ENCODE data around the gene FAM240B.

FAM240B gene

DNA sequence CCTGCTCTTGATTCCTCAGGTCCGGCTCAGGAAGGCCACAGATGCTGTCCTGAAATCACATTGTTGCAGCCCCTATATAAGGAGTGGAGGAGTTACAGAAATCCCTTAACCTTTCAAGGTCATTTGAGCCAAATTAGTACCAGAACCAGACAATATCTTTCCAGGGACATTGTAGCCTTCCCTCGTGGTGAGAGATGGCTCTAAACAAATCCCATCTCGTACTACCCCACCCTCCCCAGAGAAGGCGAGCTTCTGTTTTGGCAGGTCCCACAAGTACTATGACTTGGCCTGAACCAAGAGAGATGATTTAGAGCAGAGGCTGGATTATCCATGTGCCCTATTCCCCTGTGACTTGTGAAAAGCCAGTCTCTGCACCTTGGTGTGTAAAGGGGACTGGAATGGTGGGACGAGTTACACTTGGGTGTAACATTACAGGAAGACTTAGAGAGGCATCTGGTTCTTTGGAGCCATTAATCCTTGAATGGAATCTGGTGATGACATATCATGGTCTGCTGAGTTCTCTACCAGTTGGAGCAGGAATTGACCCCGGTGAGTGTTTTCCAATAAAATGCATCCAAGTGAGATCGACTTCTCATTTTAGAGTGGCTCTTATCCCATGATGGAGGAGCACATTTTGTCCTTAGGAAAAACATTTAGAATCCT, at the start of gene FAM240B:
TSS of gene FAM240B (minus strand) at position 51 of the 663 bp plus-strand sequence. CDS start 16,134 bp downstream, outside the sequence.
- DNase-seq = no peak

DNA sequence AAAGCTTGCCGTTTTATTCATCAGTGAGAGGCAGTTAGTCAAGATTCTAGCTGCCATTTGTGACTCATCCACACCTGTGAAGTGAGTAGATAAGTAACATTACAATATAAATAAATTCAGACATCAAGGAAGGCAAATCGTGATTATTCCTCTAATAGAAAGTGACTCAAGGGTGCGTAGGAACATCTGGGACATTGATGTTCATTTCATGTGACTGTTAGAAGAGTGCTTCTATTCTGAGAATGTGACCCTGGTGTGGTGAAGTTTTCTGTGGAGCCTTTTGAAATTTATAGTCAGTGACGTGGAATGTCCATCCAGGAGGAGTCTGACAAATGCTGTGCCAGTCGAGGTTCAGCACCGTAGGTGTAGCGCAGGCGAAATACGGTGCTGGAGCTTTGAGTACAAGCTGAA, 48.4 kb upstream of the FAM240B start:
- no peak for DNase-seq

DNA sequence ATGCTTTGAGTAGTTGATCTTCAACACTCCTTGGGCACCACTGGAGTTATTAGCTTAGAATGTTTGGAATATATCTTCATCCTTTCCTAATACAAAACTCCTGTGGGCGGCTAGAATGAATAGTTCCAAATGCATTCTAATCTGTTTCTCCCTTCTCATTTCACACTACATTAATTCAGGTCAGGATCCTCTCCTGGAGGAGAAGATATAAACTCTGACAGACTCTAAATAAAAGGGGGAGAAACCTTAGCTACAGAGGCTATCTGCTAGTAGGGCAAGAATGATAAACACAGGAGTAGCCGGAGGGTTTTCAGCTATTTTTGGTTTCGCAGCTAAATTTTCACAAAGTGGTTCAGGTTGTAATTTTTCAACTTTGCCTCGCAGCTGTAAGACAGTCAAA, 45.2 kb upstream of the FAM240B start:
- DNase-seq = no peak

DNA sequence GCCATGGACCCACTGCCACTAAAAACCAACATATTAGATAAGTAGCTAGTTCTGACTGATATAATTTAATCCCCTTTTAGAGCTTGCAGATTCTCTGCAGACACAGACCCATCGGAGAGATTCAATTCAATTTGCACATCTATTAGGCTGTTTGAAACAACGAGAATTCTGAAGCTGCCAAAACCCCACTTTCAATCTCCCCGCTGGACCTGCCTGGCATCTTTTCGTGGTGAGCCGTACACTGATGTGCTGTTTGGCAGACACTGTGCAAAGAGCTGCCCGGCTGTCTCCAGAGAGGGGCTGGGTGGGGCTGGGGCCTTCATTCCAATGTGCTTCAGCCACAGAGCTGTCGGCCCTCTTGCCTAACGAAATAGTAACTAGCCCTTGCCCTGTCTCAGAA, 42.1 kb upstream of the FAM240B start:
- no peak for DNase-seq

DNA sequence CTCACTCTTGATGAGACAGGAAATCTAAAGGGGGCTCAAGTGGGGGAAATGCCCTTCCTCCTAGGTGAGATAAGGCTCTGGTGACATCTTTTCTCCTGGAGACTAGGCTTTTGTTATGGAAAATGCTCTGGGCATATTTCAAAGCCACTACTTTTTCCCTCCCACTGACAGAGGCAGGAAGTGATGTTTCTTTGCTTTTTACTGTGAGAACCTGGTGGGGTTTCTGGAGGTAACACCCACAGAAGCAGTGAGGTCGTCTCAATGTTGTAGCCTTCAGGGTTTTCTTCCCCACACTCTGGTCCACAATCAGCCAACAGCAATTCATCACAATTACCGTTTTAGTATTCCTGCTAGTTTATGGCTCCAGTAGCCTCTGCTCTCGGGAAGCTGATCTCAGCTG, 41.4 kb upstream of the FAM240B start:
- no peak for DNase-seq

DNA sequence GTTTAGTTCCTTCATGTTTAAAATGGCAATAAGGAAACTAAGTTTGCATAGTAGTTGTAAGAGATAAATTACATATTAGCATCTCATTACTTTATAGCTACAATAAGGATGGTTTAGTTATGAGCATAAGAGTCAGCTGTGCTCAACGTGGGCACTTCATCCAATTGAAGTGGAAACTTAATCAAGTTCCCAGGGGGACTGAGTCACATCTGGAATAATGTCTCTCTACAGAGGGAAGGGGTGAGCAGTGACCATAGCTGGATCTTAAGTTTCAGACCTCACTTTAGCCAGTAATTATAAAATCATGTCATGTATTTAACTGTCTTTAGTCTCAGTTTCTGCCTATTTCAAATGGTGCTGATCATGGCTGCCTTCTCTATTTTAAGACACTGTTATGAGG, 36.8 kb upstream of the FAM240B start:
- DNase-seq = no peak

DNA sequence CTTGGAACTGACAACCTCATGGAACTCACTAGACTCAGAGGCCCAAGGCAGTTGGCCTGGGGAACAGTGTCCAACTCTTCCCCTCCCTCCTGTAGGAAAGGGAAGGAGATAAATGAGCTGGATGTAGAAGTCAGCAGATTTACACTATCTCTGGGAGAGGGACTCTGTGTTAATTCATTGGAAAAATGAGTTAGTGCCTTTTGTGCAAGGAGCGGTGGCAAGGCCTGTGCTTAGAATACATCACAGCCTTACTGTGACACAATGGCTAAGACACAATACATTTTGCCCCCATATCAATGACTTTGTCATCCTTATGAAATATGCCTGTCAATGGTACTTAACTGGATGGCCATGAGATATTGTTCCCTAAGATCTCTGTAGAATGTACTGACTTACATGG, 28.0 kb upstream of the FAM240B start:
- DNase-seq = no peak

DNA sequence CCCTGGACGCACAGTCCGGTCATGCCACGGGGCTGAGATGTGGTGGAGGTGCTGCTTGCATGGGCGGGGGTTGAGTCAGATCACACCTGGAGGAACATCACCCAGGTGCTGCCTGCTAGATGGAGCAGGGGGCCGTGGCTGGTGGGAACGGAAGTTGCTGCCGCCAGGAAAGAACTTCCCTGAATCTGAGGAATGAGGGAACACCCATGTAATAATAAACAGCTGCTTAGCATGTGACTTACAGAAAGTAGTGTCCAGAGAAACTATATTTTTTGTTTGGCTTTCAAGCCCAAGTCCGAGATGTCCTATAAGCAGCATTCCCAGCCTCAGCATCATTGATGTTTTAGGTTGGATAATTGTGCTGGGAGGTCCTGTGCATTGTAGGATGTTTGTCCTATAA, 27.1 kb upstream of the FAM240B start:
- DNase-seq = no peak

DNA sequence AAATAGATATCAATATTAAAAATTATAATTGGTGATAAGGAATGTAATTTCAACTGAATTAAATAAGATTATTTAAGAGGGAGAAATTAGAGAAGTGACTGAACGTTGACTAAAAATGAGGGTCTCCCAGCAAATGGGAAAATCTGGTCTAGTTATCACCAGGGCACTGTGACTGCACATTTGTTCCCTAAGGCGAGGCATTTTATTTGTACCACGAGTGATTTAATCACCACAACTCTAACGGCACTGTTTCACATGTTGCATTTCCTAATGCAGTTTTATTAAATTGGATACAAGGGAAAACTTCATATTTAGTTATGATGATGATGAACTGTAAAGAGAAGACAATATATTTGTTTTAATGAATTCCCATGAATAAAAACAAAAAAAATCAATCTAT, 26.4 kb upstream of the FAM240B start:
- no peak for DNase-seq

DNA sequence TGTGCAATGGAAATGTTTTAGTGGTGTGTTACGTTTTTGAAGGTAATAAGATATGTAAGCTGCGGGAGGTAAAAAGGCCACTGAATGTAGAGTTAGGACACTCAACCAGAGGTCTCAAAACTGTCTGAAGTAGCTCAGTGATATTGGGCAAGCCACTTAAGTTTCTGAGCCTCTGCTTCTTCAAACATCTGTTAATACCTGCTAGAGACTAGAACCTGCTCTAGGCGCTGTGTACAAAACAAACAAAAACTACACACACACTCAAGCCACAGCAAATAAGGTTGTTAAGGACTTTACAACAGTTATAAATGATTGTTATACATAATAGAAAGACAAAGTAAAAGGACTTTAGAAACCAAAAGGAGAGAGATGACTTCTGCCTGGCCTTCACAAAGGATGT, 24.6 kb upstream of the FAM240B start:
- DNase-seq = no peak

DNA sequence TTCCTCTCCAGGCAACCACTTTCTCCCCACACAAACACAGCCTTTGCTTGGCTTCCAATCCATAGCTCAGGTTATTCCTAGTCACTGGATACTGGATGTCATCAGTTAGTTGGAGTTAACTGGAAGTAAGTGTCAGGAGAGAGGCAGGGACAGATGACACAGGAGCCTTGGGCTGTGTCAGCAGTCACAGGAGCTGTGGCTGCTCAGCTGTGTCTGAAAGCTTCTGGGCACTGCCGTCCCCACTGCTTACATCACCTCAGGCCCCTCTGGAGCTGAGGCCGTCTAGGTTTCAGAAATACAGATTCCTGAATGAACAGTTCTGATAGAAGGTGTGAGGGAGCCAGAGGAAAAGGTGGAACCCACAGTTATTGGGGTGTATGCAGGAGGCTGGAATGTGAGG, 17.3 kb upstream of the FAM240B start:
- DNase-seq = no peak

DNA sequence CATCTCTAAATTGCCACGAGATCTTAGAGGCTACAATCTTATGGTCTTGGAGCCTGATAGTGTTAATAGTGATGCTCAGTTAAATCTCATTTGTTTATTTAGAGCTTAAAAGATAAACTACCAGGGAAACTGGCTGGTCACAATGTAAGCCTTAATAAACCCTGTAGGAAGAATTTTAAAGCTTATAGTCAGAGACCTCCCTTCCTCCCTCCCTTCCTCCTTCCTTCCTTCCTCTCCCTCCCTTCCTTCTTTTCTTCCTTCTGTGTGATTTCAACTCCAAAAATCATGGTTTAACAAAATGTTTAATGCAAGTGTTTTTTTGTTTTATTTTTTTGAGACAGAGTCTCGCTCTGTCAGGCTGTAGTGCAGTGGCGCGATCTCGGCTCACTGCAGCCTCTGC, 14.9 kb upstream of the FAM240B start:
- DNase-seq = no peak

DNA sequence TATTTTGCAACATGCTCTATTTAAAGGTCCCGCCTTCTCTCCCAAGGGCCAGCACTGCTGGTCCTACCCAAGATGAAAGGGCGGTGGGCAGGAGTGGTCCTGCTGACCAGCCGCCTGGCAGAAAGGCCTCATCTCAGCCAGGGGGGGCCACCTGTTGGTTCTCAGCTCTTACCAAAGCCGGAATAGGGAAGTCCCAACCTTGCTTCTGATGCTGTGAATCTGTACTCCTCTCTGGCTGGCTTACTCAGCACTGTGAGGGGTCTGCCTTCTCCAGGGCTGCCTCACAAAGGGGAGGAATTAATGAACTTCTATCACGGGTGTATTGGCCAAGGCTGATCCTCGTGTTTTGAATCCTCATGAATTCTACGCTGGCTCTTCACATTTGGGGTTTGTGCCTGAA, 13.6 kb upstream of the FAM240B start:
- DNase-seq = no peak

DNA sequence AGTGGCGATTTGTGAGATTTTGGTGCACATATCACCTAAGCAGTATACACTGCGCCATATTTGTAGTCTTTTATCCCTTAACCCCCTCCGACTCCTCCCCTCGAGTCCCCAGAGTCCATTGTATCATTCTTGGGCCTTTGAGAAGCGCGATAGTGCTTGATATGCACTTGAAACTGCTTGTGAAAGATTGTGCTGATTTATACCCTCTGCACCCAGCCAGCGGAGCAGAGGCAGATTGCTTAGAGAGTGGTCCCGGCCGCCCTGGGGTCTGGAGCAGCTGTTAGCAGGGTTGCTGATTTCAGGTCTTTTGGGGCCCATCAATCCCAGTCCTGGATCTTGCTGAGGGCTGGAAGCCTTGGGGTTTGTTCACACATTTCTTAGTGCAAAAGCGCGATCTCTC, 13.0 kb upstream of the FAM240B start:
- DNase-seq = no peak

DNA sequence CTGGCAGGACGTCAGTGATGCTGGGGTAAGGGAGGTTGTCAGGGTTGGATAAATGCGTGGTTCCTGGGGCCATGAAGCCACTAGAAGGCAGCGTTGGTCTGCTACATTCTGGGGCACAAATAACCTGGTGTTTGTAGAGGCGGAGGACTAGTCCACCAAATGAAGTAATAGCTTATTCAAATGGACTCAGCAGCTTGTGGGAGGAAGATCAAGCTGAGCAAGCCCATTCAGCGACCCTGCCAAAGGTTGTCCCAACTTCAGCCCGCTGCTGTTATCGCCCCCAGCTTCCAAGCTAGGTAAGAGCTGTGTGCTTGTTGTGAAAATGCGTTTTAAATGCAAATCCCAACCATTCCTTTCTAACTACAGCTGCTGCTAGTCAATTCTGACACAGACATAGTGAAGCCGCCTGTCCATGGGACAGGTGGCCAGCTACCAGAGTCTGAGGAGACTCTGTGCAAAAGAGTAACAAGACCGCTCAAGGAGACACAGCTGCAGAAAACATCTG, 7.6 kb upstream of the FAM240B start:
- DNase-seq = peak; percentile 52

DNA sequence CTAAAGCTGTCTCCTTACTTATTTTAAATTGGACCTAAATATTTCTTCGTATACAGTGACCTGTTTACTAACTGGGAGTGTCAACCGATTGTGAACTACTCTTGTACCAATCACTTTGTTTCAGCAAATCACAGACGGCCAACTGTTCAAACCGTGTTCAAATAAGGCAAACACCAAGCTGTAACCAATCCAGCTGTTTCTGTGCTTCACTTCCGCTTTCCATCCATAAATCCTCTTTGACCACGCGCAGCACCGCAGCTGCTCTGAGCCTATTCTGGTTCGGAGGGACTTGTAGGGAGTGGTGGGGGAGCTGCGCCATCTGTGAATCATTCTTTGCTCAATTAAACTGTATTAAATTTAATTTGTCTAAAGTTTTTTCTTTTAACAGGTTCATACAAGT, 4.8 kb upstream of the FAM240B start:
- no peak for DNase-seq

DNA sequence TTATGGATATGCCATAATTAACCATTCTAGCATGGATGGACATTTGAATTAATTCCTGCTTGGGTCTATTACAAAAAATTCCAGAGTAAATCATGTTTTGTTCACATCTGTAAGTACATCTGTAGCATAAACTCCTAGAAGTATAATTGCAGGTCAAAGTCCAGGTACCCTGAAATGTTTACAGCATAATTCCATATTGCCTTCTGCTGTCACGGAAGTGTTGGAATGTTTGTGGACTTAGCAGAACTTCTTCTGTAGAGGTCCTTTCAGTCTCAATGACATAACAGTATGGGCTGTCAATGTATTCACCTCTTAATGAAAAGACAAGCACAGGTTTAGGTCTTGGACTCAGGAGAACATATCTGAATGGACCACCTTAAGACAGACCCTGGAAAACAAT, 1.8 kb downstream of the FAM240B start:
- DNase-seq = no peak

DNA sequence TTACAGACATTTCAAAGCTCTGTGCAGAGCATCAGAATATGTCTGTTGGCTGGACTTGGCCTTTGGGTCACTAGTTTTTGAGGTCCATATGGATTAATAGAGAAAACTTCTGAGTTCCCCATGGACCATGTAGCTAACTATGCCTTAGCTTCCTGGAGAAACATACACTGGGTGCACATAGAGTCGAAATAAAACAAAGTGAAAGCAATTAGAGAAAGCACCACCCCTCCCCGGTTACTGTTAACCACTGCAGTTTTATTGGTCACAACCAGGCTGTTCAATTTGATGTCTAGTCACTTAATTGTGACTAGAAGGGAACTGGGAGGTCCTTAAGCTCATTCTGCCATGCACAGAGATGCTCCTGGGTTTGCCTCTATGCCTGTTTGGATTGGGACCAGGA, 4.2 kb downstream of the FAM240B start:
- DNase-seq = no peak

DNA sequence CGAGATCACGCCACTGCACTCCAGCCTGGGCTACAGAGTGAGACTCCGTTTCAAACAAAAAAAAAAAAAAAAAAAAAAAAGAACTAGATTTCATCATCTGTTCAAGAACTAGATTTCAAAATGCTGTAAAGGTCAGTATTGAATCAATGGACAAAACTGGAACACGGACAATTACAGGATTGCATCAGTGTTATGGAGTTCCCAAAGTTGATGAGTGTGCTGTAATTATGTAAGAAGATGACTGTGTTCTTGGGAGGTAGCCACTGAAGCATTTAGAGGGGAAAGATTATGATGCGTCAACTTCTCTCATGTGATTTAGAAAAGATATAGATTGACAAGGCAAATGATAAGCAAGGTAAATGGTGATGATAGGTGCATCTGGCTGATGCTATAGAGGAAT, 6.5 kb downstream of the FAM240B start:
- no peak for DNase-seq

DNA sequence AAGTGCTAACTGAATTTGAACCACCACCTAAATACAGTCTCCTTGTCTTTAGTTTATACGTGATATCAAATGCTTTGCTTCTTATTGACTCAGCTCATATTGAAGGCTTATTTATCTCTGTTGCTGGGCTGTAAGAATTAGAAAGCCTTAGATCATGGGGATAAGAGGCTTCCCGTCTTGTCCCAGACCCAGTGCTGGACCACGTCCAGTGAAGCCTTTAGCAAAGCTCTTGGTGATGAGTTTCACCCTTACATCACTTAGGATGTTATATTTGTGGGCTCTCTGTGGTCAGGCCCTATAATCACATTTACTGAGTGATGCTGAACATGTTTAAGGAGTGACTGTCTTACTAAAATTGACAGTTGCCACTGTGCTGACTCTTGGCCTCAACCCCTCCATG, 11.2 kb downstream of the FAM240B start:
- DNase-seq = no peak

DNA sequence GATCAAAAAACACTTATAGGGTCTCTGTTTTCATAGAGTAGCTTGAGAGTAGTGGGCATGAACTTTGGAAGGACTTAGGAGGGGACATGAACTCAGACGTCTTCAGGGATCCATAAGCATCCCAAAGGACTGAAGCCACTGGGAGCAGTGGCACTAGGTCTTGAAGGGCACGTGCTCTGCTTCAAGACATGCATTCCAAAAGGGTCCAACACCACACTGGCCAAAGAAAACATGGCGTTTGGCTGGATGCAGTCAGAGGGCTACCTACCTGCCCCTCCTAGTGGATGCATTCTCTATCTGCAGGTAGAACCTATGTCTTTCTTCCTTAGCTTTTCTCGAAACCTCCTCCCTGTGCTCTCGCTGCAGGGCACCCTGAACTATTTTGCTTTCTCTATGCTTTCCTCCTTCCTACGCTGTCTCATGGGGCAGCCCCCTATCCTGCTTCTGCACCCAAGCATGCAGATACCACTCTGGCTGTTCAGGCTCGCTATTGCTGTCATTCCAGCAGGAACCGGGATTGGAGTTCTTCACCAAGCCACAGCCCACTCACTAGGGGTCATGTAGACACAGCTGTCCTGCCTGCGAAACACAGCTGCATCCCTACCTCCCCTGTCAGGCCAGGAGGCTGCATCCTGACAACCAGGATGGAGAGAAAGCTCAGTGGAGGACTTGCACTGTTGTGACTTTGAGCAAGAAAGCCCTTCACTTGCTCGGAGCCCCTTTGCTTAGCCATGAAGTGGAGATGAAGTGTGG, 11.9 kb downstream of the FAM240B start:
- DNase-seq = no peak

DNA sequence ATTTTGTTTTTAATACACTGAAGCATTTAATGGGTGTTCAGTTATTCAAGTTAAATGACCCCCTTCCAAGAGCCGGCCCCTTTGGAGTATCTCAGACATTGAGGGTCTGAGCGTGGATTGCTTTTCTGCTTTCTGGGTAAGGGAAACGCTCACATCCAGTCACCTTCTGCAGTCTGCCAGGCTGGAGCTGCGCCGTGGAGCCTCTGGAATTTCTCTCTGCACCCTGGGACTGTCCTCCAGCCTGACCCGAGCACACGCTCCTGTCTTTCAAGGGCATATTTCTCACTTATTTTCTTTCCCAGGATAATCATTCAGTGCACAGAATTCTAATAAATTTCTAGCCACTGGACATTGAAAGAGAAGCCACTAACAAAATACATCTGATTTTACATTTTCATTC, 13.4 kb downstream of the FAM240B start:
- no peak for DNase-seq

DNA sequence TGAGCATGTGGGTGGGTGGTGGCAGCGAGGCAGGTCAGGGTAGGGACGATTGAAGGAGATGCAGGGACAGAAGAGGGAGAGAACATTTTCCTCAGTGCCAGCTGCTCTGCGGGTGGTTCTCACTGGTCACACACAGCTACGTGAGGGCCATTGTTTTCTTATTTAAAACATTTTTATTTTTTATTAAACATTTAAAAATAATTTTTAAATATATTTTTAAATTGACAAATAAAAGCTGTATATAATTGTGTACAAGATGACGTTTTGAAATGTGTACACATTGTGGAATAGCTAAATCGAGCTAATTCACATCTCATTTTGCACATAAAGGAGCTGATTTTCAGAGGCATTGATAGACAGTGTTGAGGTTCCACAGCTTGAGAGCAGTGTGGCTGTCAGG, 14.0 kb downstream of the FAM240B start:
- no peak for DNase-seq

DNA sequence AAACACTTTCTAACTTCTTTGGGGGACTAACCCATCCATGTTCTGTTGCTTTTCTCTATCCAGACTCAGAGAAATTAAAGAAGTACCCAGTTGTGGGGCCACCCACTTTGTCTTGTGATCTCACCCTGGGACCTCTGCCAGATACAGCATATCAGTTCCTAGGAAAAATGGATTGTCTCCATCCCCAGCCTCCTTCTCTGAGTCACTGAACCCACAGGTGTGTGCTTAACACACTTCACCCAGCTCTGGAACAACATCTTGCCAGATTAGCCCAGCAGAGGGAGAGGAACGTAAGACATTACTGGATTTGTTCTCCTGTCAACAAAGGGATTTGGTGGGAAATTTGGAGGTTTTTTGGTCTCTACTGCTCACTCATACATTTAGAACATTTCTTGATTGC, 19.2 kb downstream of the FAM240B start:
- DNase-seq = no peak

DNA sequence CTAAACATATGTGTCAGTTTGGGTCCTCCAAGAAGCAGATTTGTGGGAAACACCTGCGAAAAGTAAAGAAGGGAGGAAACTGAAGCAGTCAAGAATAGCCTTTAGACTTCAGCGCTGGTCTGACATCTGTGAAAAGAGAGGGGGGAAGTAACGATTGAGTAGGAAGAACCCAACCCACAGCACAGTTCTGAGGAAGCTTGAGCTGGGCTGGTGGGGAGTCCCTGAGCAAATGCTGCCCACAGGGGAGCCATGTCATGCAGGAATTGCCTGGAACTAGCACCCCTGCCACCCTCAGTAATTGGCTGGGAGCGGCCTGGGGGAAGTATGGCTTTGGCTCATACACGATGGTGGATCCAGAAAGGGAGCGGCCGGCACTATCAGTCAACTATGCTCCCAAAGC, 20.6 kb downstream of the FAM240B start:
- DNase-seq = no peak

Measured in right hindlimb (tissue), 1 donor.